Left forelimb (tissue), 1 donor: ENCODE measurements around the gene CCDC78.

Source experiments
- DNase-seq: peaks from one replicate; pipeline ENCODE4 v3.0.0-alpha.2; 2018; ENCODE audit warnings: low spot score

Gene CCDC78

DNA sequence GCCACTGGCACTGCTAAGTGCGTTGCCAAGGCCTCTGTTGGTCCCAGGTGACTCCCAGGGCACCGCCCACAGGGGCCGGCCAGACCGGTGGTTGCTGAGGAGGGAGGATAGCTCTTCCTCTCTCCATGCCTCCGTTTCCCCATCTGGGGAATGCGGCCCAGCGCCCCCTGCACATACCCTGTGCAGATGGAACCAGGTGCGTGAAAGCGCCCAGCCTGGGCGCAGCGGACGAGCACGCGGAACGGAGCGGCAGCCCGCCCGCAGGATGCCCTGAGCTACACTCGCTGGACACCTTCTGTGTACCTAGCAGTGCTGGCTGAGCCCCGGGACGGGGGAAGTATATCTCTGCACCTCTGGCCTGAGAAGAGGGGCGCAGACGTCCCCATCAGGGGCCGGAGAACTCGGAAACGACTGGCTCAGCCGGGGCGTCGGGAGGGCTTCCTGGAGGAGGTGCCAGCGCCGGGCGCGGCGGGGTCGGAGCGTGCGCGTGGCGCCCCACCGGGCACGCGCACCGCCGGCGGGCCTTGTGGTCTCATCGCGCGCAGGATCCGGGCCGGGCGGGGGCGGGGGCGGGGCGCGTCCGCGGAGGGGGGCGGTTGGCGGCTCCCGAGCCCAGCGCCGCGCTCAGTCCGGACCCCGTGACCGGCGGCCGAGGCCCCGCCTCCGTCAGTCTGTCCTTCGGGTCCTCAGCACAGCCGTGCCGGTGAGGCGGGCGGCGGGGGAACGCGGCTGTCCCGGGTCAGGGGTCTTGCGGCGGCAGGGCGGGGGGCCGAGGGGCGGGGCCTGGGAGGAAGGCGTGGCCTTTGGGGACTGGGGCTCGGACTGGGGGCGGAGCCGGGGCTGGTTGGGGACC lies at the start of gene CCDC78, which contains the start of gene HAGHL:
Gene CCDC78 (minus strand): TSS at position 6 of the 853 bp plus-strand sequence. CDS start 76 bp downstream, outside the sequence.
Gene HAGHL (plus strand): TSS at position 669 of the 853 bp plus-strand sequence. CDS start 404 bp downstream, outside the sequence.
- no peak for DNase-seq

DNA sequence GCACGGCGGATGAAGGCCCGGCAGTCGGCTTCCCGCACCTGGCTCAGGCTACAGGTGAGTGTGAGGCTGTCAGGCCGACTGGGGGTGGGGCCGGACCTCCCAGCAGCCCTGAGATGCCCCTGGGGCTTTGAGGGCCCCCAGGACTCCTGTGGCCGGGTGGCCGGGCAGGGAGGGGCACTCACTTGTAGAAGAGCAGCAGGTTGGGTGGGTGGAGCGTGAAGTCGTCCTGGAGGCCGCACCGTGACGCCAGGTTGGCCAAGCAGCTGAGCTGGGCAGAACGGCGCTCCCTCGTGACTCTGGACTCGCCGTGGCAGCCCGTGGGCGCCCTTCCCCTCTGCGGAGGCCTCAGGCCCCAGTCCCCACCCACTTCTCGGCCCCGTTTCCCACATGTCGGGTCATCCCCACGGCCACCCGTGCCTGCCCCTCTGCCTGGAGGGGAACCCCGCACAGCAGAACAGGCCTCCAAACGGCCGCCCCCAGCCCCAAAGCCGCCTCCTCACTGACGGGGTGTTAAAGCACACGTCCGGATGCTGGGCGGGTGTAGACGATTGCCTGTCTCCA lies 49.1 kb upstream of the CCDC78 start:
- no peak for DNase-seq

DNA sequence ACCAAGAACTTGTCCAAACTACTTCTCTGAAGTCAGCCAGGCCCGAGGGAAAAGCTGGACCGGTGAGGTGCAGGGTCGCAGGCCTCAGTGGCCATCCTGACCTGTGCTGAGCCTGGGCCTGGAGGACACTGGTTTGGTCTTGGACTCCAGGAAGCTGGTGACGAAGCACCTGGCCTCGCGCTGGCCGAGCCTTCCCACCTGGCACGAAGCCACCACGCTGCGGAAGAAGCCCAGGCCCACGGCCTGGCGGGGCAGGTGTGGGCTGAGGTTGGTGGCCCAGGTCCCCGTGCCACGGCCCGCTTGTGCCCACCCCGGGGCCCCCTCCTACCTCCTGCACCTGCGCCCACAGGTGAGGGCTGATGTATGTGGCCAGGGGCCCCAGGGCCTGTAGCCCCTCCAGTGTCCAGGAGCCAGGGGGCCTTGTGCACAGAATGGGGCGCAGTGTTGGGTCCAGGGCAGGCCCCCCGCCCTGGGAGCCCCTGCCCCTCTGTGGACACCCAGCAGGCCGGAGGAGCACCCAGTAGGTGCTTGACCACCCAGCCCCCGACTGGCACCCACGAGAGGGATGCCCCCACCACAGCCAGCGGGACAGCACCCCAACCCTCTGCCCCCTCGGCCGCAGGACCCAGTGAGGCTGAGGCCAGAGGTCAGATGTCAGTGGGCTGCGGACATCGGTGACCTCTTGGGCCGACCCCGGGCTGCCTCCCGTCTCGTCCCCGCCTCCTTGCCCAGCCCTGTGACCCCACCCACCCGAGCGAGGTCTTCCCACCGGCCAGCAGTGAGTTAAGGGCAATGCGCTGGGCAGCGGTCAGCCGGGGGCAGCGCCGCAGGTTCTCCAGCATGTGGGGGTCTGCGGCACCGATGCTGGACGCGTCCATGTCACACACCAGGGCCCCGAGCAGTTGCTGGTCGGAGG lies 48.1 kb upstream of the CCDC78 start:
- no peak for DNase-seq

DNA sequence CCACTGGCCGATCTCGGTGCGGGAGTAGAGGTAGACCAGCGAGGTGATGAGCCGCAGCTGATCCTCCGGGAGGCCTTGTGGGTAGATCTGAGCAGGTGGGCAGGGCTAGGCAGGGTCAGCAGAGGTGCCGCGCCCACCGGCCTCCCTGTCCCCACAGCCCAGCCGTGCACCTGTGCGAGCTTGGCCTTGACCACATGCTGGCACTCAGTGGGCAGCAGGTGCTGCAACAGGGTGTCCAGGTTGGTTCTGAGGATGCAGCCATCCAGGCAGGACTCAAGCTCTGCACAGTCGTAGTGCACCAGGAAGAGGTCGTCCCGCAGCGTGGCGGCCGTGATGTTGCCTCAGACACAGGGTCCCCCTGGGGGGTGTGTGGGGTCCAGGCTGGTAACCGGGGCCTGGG lies 46.7 kb upstream of the CCDC78 start:
- no peak for DNase-seq

DNA sequence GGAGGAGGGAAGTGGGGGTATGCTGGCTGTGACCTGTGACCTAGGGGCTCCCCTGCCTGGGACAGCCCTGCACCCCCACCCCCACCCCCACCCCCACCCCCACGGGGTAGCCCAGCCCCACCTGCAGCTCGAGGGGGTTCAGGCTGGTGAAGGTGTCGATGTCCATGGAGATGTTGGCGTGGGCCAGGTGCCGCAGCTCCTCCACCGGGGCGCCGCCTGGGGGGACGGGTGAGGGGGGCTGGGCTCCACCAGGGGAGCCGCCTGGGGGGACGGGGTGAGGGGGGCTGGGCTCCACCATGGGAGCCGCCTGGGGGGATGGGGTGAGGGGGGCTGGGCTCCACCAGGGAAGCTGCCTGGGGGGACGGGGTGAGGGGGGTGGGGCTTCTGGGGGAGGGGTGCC lies 44.2 kb upstream of the CCDC78 start:
- DNase-seq: no peak

DNA sequence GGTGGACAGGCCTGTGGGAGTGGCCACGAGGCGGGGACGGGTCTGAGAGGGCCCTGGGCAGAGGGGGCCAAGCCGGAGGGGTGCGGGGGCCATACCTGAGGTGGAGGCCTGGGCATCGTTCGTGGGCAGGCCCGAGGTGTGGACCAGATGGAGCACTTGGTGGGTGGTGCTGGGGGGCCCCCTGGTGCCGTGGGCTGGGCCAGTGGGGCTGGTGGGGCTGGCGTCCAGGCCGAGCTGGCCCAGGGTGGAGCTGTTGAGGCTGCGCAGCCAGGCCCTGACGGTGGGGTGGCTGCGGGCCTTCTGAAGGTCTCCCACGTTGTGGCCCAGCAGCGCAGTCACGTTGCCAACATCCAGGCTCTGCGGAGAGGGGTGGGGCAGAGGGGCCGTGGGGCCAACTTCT lies 43.7 kb upstream of the CCDC78 start:
- no peak for DNase-seq

DNA sequence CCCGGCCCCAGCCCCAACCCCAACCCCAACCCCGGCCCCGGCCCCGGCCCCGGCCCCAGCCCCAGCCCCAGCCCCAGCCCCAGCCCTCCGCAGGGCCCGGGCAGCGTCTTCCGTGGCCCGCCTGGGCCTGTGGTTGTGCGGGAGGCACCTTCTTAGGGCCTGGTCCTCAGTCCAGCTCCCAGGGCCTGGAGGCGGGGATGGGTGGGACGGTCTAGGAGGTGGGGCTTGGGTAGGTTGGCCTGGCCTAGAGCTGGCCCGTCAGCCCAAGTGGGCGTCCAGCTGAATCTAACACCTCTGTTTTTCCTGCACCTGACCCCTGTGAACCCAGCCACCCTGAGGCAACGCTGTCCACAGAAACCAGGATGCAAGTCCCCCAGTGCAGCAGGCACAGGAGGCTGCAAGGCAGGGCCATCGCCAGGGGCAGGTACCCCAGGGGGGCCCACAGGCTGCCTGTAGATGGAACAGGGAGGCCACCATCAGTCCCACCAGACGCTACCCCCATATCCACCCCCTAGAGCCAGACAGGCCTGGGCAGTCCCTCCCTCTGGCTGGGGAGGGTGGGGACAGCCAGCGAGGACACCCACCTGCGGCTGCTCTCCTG lies 43.0 kb upstream of the CCDC78 start:
- DNase-seq: no peak

DNA sequence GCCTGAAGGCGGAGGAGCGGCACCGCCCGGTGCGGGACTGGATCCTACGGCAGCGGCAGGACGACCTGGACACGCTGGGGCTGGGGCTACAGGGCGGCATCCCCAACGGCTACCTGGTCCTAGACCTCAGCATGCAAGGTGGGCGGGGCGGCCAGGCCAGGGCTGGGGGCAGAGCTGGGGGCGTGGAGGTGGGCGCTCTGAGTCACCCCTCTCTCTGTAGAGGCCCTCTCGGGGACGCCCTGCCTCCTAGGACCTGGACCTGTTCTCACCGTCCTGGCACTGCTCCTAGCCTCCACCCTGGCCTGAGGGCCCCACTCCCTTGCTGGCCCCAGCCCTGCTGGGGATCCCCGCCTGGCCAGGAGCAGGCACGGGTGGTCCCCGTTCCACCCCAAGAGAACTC lies 42.2 kb upstream of the CCDC78 start:
- DNase-seq: no peak

DNA sequence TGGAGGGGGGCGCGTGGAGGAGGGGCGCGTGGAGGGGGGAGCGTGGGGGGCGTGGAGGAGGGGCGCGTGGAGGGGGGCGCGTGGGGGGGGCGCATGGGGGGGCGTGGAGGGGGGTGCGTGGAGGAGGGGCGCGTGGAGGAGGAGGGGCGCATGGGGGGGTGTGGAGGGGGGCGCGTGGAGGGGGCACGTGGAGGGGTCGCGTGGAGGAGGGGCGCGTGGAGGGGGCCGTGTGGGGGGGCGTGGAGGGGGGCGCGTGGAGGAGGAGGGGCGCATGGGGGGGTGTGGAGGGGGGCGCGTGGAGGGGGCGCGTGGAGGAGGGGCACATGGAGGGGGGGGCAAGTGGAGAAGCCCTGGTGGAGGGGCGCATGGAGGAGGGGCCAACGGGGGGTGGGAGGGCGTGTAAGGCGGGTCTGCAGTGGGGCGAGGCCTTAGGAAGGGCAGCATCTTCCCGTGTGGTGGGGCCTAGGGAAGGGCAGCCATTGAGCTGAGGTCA lies 41.5 kb upstream of the CCDC78 start:
- DNase-seq: no peak

DNA sequence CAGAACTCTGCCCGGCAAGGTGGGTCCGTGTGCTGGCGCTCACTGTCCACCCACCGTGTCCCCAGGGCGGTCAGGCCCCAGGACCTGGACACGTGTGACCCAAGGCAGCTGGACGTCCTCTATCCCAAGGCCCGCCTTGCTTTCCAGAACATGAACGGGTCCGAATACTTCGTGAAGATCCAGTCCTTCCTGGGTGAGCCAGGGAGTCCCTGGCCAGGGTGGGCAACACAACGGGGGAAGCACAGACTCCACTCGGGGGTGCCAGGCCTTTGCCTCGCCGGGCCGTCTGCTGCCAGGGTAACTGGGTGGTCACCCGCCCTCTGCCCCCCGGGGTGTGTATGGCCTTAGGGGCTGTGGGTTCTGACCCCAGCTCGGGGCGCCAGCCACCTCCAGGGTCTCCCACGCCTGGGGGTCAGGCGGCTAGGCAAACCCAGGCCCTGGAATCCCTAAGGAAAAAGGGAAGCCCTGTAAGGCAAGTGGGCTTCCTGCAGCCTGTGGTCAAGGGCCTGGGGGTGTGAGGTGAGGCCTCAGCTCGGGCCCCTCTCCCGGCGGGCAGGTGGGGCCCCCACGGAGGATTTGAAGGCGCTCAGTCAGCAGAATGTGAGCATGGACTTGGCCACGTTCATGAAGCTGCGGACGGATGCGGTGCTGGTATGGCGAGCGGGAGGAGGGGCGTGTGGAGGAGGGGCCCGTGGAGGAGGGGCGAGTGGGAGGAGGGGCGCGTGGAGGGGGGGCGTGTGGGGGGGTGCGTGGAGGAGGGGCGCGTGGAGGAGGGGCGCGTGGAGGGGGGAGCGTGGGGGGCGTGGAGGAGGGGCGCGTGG lies 40.8 kb upstream of the CCDC78 start:
- no peak for DNase-seq

DNA sequence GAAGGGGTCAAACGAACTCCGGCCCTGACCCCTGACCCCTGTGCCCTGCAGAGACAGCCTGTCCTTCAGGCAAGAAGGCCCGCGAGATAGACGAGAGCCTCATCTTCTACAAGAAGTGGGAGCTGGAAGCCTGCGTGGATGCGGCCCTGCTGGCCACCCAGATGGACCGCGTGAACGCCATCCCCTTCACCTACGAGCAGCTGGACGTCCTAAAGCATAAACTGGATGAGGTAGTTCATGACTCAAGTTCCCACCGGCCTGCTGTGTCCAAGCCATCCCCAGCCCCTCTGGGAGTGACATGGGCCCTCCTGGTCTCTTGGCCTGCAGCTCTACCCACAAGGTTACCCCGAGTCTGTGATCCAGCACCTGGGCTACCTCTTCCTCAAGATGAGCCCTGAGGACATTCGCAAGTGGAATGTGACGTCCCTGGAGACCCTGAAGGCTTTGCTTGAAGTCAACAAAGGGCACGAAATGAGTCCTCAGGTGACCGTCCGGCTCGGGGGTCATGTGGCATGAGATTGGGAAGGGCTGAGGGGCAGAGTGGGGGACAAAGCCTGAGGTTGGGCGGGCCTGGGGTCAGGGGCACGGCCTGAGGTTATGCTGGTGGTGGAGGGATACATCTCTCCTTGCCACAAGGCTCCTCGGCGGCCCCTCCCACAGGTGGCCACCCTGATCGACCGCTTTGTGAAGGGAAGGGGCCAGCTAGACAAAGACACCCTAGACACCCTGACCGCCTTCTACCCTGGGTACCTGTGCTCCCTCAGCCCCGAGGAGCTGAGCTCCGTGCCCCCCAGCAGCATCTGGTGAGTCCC lies 40.0 kb upstream of the CCDC78 start:
- DNase-seq: no peak

DNA sequence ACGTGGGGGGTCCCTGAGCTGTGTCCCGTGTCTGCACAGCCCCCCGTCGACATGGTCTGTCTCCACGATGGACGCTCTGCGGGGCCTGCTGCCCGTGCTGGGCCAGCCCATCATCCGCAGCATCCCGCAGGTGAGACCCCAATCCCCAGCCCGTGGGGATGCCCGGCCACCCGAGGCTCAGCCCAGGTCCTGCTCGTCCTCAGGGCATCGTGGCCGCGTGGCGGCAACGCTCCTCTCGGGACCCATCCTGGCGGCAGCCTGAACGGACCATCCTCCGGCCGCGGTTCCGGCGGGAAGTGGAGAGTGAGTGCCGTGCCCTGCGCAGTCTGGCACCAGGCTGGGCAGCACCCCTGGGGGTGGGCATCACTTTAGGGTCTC lies 39.2 kb upstream of the CCDC78 start:
- DNase-seq: no peak

DNA sequence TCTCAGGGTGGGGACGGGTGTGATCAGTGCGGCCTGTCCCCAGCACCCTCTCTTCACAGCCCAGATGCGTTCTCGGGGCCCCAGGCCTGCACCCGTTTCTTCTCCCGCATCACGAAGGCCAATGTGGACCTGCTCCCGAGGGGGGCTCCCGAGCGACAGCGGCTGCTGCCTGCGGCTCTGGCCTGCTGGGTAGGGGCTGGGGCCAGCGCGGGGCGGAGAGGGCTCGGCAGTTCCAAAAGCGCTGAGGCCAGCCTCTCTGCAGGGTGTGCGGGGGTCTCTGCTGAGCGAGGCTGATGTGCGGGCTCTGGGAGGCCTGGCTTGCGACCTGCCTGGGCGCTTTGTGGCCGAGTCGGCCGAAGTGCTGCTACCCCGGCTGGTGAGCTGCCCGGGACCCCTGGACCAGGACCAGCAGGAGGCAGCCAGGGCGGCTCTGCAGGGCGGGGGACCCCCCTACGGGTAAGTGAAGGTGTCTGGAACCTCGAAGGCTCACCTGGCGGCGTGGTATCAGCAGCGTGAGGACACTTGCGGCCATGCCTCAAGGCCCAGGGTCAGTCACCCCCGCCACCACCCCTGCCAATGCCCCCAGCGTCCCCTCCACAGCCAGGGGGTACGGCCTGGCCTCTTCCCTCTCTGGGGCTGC lies 38.7 kb upstream of the CCDC78 start:
- DNase-seq: no peak

DNA sequence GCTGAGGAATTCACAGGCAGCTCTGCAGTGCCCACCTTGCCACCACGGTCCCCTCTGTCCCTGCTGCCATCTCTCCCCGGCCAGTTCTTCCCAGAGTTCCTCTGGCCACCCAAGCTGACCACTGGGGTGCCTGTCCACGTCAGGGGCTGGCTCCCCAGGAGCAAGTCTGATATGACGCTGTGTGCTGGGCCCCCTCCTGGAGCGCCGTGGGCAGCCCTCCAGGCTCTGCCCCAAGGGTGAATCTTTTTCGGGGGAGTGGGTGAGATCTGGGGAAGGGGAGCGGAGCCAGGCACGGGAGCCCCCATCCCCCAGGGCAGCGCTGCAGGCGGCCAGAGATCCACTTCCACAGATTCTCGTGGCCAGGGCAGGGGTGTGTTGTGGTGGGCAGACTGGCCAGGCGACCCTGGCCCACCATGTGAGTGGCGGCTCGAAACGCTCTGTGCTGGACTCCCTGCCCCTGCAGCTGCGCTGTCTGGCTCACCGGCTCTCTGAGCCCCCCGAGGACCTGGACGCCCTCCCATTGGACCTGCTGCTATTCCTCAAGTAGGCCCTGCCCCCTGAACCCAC lies 38.0 kb upstream of the CCDC78 start:
- DNase-seq: no peak

DNA sequence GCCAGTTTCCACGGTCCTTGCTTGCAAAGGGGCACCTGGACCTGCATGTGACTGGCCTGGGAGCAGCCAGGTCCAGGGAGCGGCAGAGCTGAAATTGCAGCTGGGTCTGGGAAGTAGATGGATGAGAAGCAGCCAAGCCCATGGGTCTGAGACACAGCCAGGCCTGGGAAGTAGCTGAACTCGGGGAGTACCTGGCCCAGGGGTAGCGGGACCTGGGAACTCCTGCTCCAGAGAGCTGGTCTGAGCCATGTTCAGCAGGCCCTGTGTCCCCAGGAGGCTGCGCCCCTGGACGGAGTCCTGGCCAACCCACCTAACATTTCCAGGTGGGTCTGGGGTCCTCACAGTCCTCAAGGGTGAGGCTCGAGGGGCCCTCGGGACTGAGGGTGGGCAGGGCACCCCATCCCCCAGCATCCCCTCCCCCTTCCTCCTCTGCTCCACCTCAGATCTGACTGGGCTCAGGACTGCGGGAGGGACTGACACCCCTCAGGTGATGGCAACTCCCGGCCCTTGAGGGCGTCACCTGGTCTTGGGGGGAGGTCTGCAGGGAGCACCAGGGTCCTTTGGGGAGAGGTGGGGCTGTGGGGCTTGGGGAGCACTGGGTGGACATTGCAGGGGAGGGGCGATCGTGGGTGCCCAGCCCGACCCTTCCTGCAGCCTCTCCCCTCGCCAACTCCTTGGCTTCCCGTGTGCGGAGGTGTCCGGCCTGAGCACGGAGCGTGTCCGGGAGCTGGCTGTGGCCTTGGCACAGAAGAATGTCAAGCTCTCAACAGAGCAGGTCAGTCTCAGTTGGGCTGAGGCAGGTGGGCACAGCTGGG lies 37.3 kb upstream of the CCDC78 start:
- no peak for DNase-seq

DNA sequence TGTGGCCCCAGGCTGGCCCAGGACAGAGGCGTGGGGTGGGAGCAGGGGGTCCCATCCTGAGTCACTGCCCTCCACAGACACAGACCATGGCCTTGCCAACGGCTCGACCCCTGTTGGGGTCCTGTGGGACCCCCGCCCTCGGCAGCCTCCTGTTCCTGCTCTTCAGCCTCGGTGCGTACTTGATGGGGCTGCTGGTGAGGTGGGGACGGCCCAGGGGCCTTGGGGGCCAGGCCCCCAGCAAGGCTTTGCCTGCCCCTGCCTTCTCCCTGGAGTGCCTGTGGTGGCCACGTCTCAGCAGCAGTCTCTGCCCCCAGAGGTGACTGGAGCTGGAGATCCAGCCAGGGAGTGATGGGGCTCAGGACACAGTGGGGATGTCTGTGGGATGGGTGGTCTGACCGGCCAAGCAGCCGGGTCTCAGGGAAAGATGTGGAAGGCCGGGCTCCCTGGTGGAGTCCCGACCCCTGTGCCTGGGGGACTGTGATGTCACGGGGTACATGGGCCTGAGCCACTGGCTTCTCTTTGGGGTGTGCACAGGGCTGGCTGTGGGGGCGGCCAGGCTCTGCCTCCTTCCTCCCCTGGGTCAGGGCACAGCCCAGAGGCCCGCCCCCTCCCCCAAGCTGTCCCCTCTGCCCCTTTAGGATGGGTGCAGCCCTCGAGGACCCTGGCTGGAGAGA lies 36.5 kb upstream of the CCDC78 start:
- DNase-seq: no peak

DNA sequence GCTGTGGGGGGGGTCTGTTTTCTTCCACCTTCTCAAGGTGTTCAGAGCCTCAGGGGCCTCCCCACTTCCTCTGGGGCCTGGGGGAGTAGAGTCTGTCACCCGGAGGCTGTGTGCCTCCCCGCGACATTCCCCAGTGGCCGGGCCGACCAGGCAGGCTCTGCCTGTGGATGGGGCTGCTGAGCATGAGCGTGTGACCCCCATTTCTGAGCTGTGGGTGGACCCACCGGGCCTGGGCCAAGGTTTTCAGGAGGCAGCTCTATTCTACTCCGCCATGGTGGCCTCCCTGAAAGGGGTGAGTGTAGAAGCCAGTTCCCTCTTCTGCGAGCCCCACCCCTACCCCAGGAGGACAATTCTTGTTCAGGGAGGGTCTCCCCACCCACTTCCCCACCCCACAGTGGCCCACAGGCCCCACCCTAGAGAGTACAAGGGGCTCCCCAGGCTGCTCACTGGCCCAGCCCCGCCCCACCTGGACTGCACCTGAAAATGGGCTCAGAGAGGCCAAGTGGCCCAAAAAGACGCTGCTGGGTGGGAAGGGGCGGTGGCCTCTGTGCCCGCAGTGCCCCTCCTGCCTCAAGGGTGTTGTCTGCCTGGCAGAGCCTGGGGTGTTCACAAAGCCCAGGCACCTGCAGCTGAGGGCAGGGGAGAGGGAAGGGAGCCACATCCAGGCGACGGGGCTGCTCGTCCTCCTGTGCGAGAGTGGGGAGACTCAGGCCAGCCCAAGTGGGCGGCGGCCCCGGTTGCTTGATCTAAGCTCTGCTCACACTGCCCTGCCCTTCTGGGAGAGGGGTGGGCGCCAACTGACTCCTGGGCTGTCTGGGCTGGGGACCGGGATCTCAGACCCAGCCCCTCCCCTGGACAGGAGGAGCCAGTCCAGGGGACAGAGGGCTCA lies 35.6 kb upstream of the CCDC78 start:
- DNase-seq: no peak
